NCI-H2196 (cell line): ENCODE measurements around the gene FSCN2.

Experiments used
- DNase-seq: peaks from one replicate; lab custom pipeline; 2025; ENCODE audit not compliant: unreplicated experiment; lab: John Stamatoyannopoulos, UW

The FSCN2 gene

GRCh38 chr17:81538651-81539570 is 10.7 kb downstream of the FSCN2 start:
- DNase-seq = no peak

- DNase-seq = no peak
These were observed 11.4 kb downstream of the FSCN2 start for GRCh38 chr17:81539571-81539900.

GRCh38 chr17:81539961-81540675 is 11.9 kb downstream of the FSCN2 start:
- no peak for DNase-seq

- no peak for DNase-seq
These were observed 12.5 kb downstream of the FSCN2 start for GRCh38 chr17:81540676-81541027.

GRCh38 chr17:81541123-81541522 is 12.9 kb downstream of the FSCN2 start:
- no peak for DNase-seq

- DNase-seq = no peak
These were observed 14.5 kb downstream of the FSCN2 start for GRCh38 chr17:81542431-81543338.

- DNase-seq = no peak
These were observed 15.1 kb downstream of the FSCN2 start for GRCh38 chr17:81543339-81543675.

GRCh38 chr17:81543756-81544155 is 15.6 kb downstream of the FSCN2 start:
- no peak for DNase-seq

GRCh38 chr17:81544281-81544974 is 16.3 kb downstream of the FSCN2 start:
- no peak for DNase-seq

GRCh38 chr17:81545160-81545949 is 17.2 kb downstream of the FSCN2 start:
- DNase-seq = no peak

- DNase-seq = no peak
These were observed 18.9 kb downstream of the FSCN2 start for GRCh38 chr17:81546906-81547613.

GRCh38 chr17:81547614-81547982 is 19.4 kb downstream of the FSCN2 start:
- DNase-seq = no peak

GRCh38 chr17:81549031-81549557 is 20.9 kb downstream of the FSCN2 start:
- DNase-seq = no peak

GRCh38 chr17:81549826-81550225 is 21.6 kb downstream of the FSCN2 start:
- DNase-seq = no peak

- no peak for DNase-seq
These were observed 22.1 kb downstream of the FSCN2 start for GRCh38 chr17:81550285-81550684.

GRCh38 chr17:81550830-81551457 is 22.8 kb downstream of the FSCN2 start:
- DNase-seq = no peak

GRCh38 chr17:81551458-81552243 is 23.5 kb downstream of the FSCN2 start:
- DNase-seq = no peak
